Measurements from ENCODE around the gene FZD10.

GRCh38 chr12:130181211-130181610 lies 18.9 kb downstream of the FZD10 start:
- no peak for TF ChIP-seq OSR1 (CRISPR knock-in tag; IDR thresholded peaks at IDR 0.05)
- no peak for TF ChIP-seq ZNF70 (CRISPR knock-in tag; IDR thresholded peaks at IDR 0.05)
- no peak for TF ChIP-seq ZFP30 (CRISPR knock-in tag; IDR thresholded peaks at IDR 0.05)
- TF ChIP-seq TCF4 (CRISPR knock-in tag; IDR thresholded peaks at IDR 0.05; ENCODE audit: borderline replicate concordance), result no peak
- TF ChIP-seq GLIS3 (CRISPR knock-in tag; IDR thresholded peaks at IDR 0.05), result no peak
- no peak for TF ChIP-seq ARNTL (CRISPR knock-in tag; IDR thresholded peaks at IDR 0.05; ENCODE audit: borderline replicate concordance, low read depth)
- no peak for TF ChIP-seq PATZ1 (CRISPR knock-in tag; IDR thresholded peaks at IDR 0.05; ENCODE audit: borderline replicate concordance)
- no peak for TF ChIP-seq ZNF565 (CRISPR knock-in tag; conservative IDR thresholded peaks at IDR 0.05; ENCODE audit: low read depth)
- TF ChIP-seq ZNF8 (CRISPR knock-in tag; IDR thresholded peaks at IDR 0.05), result no peak
- no peak for TF ChIP-seq TOX (CRISPR knock-in tag; IDR thresholded peaks at IDR 0.05; ENCODE audit: borderline replicate concordance)
- no peak for TF ChIP-seq RARB (CRISPR knock-in tag; IDR thresholded peaks at IDR 0.05)
- TF ChIP-seq ZFP3 (CRISPR knock-in tag; IDR thresholded peaks at IDR 0.05), result no peak

Measured in SK-N-SH treated with all-trans-retinoic acid at 6 μM for 48 hours (cell line).